Cardiac fibroblast (primary cell): ENCODE data around the gene CCDC33.

ENCODE experiments used
- DNase-seq, 2 donors: peaks; one replicate each; pipeline versions ENCODE4 v3.0.0 to v3.0.0-alpha.2; 2010; ENCODE audit warnings: low read depth in 2 of 2
- H3K4me3 ChIP-seq, 2 donors: replicated peaks in 1 of 2; 1 replicate in 1 of 2; 2 replicates in 1 of 2; pipeline ENCODE4 v1.5.1; 2011; ENCODE audit warnings: low read depth in 2 of 2, low read length in 2 of 2, mild to moderate bottlenecking in 2 of 2, moderate library complexity in 1 of 2
- CTCF ChIP-seq: IDR thresholded peaks from one replicate; pipeline ENCODE4 v1.5.1; 2011; ENCODE audit warnings: low read depth, mild to moderate bottlenecking, low read length, inconsistent platforms

Gene CCDC33

DNA sequence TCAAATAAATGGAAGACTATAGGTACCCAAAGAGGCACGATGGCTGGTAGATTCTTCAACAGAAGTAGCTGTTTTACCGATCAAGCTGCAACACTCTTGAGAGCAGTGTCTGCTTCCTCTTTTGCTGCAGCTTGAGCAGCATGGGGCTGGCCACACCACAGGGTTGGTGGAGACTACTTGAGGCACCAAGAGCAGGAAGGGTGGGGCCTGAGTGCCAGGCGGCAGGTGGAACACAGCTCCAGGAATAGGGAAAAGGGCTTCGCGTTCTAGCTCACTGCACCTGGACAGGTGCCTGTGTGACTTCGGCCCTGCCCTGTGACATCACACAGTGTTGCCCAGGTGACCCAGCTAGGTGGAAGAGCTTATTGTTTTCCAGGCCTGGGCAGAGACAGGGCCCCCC, at the start of gene CCDC33:
Gene CCDC33, plus strand, starts transcription at position 365 of the 400 bp plus-strand sequence. CDS start 394 bp downstream, outside the sequence.
- DNase-seq = no peak
- H3K4me3 ChIP-seq = no peak within 1 kb of the TSS
- TF ChIP-seq CTCF = no peak

DNA sequence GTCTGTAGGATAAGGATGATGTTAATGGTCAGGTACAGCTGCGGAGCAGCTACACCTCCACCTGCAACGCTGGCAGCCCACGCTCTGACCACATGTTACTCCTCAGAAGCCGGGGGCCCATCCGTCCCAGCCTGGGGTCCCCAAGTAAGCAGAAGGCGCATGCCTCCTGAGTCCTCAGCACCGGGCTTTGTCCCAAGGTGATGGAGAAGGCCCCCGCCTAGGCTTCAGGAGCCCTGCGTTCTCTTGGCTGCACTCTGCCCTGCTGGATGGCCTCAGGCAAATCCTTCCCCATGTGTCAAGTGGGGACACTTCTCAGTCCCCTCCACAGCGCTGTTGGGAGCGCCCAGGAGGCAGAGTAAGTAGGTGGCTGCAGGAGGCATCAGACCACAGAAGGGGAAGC, 47.9 kb upstream of the CCDC33 start:
- TF ChIP-seq CTCF = no peak
- no peak for DNase-seq
- no peak overlapping the region for H3K4me3 ChIP-seq

- H3K4me3 ChIP-seq = no peak overlapping the region
- TF ChIP-seq CTCF = no peak
- DNase-seq = no peak
Measured at GRCh38 chr15:74191798-74192197, 44.3 kb upstream of the CCDC33 start.

DNA sequence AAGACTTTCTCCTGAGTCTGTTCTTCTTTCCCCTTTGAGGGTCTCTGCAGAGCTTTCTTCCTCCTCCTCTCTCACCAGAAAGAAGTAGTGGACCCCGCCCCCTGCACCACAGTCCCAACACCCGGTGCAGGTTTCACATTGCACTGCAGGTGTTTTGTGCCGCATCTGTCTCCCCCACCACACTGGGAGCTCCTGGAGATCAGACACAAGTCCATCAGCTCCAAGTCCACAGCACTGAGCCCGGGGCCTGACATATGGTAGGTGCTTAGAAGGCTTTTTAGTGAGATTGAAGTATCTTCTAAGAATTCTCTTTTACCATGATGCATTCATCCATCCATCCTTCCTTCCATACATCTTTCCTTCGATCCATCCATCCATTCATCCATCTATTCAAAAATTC, 43.4 kb upstream of the CCDC33 start:
- no peak for TF ChIP-seq CTCF
- H3K4me3 ChIP-seq = no peak overlapping the region
- DNase-seq = no peak

DNA sequence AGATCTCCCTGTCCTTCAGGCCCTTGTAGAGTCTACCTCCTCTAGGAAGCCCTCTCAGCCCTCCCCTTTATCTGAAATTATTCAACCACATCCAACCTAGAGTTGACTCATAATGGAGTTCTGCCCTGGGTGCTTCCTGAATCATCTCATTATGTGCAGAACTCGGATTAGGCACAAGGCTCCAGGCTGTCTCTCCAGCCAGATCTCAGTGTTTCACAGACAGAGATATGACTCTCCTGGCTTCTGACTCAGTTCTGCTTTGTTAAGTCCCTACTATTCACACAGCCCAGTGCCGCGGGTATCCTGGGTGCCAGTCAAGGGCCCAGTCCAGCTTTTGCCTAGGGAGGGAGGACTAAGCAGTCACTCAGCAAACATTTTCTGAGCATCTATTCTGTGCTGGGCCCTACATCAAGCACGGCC, 42.8 kb upstream of the CCDC33 start:
- no peak overlapping the region for H3K4me3 ChIP-seq
- no peak for TF ChIP-seq CTCF
- DNase-seq = peak; percentile 75 to 92

GRCh38 chr15:74193905-74194304, 42.2 kb upstream of the CCDC33 start:
- DNase-seq = no peak
- TF ChIP-seq CTCF = no peak

GRCh38 chr15:74194572-74195559, 41.3 kb upstream of the CCDC33 start:
- H3K4me3 ChIP-seq = no peak overlapping the region
- no peak for TF ChIP-seq CTCF
- DNase-seq = no peak

More at GRCh38 chr15:74193905-74194304, 42.2 kb upstream of the CCDC33 start:
- H3K4me3 ChIP-seq = no peak overlapping the region
